Measurements from ENCODE around the gene IGFBP7.

Gene IGFBP7

DNA sequence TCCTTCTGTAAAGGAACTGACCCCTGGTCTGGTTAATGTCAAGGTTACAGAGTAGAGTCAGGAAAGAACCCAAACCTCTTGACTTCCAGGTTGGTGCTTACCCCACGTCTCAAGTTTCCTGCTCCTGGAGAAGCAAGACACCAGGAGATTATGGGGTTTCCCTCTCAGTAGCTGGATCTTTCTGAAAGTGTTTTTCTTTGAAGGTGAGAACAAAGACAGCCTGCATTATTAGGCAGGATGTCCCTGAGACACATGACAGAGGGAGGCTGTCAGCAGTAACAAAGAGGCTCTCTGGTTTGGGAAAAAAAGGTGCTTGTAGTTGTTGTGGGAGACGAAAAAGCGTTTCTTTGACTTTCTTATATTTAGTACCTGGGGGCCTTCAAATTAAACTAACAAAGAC, 44.7 kb upstream of the IGFBP7 start:
- no peak overlapping the region for H3K27ac ChIP-seq
- POLR2A ChIA-PET (ENCODE audit: low non-redundant PET): interaction anchor here (0.7 kb wide), 1 partner anchor 190 kb away, joined by 8 read pairs; no protein-coding TSS in a partner anchor
- DNase-seq (ENCODE audit: low spot score): no peak
- TF ChIP-seq CTCF (conservative IDR thresholded peaks at IDR 0.05; ENCODE audit: low read depth): no peak
- CTCF ChIA-PET: no interaction called here

DNA sequence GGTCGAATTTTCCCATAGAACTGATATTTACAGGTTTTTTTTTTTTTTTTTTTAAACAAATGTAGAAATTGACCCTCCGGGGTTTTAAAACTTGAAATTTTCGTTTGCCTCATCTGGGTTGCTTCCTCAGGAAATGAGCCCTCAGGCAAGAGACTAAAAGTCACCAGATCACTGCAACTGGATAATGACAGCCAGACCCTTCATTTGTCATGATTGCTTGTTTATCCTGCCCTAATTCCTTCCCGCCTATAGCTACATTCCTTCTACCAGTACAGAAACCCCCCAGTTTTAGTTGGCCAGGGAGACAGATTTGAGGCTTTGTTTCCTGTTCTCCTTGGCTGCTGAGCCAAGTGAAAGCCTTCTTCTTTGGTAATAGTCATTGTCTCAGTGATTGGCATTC, 44.0 kb upstream of the IGFBP7 start:
- POLR2A ChIA-PET (ENCODE audit: low non-redundant PET): interaction anchor here (0.7 kb wide), 1 partner anchor 191 kb away, joined by 8 read pairs; no protein-coding TSS in a partner anchor
- CTCF ChIA-PET: interaction anchor here (0.5 to 2.4 kb wide), 2 partner anchors 10 to 110 kb away, joined by 3 to 15 read pairs; no protein-coding TSS in a partner anchor
- no peak overlapping the region for H3K27ac ChIP-seq
- no peak for DNase-seq (ENCODE audit: low spot score)
- no peak for TF ChIP-seq CTCF (conservative IDR thresholded peaks at IDR 0.05; ENCODE audit: low read depth)

GRCh38 chr4:57153207-57153606, 43.0 kb upstream of the IGFBP7 start:
- CTCF ChIA-PET: interaction anchor here (0.6 to 2.4 kb wide), 2 partner anchors 11 to 1793 kb away, joined by 4 to 15 read pairs; no protein-coding TSS in a partner anchor
- POLR2A ChIA-PET (ENCODE audit: low non-redundant PET): no interaction called here
- no peak for DNase-seq (ENCODE audit: low spot score)
- H3K27ac ChIP-seq: no peak overlapping the region
- no peak for TF ChIP-seq CTCF (conservative IDR thresholded peaks at IDR 0.05; ENCODE audit: low read depth)

GRCh38 chr4:57151481-57151880, 41.3 kb upstream of the IGFBP7 start:
- DNase-seq (ENCODE audit: low spot score): peak; percentile 65
- CTCF ChIA-PET: interaction anchor here (2.4 kb wide), 1 partner anchor 13 kb away, joined by 15 read pairs; no protein-coding TSS in a partner anchor
- no peak overlapping the region for H3K27ac ChIP-seq
- no peak for TF ChIP-seq CTCF (conservative IDR thresholded peaks at IDR 0.05; ENCODE audit: low read depth)
- POLR2A ChIA-PET (ENCODE audit: low non-redundant PET): no interaction called here

- no peak for DNase-seq (ENCODE audit: low spot score)
- CTCF ChIA-PET: interaction anchor here (1.8 kb wide), 1 partner anchor 14 kb away, joined by 6 read pairs; no protein-coding TSS in a partner anchor
- H3K27ac ChIP-seq: no peak overlapping the region
- no peak for TF ChIP-seq CTCF (conservative IDR thresholded peaks at IDR 0.05; ENCODE audit: low read depth)
- POLR2A ChIA-PET (ENCODE audit: low non-redundant PET): no interaction called here
Measured at GRCh38 chr4:57149833-57150232, 39.6 kb upstream of the IGFBP7 start.

DNA sequence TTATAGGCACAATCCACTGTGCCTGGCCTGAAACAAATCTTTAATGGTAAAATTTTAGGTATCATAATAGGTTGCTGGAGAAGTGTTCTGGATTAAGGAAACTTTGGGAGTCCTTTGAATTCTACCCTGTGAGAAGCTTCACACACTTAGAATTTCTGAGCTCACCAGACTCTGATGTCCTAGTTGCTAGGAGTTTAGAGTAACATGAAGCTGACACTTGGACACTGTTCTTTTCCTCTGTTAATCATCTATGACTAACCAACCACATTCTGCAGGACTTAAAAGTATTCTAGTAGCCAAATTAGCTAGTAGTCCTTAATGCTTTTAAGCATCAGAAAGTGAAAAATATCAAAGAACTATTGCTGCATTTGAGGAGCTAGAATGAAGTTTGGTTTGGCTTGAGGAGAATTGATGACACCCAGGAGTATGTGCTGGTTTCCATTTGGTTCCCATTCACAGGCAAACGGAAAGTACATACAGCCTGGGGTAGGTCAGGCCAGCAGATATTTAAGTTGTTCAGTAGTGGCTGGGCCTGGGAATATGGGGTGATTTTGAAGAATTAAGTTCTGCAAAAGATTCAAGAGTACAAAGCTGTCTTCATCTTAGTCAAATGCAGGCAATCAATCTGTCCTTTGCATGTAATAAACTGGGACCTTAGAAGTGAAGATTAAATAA, 38.8 kb upstream of the IGFBP7 start:
- CTCF ChIA-PET: interaction anchor here (1.8 kb wide), 1 partner anchor 15 kb away, joined by 6 read pairs; no protein-coding TSS in a partner anchor
- no peak for TF ChIP-seq CTCF (conservative IDR thresholded peaks at IDR 0.05; ENCODE audit: low read depth)
- POLR2A ChIA-PET (ENCODE audit: low non-redundant PET): no interaction called here
- H3K27ac ChIP-seq: no peak overlapping the region
- DNase-seq (ENCODE audit: low spot score): peak; percentile 59
